ENCODE data around the gene PDCD6IP. TPM values are rescaled to one million over a fixed set of nuclear protein-coding genes. Genes with fewer than 3 reads are reported as not detected.

Gene PDCD6IP
- total and polyA plus RNA-seq, 2 experiments from 2014 or later: 197 to 214 TPM

- TF ChIP-seq EZH2phosphoT487 (IDR thresholded peaks at IDR 0.05; ENCODE audit: insufficient read depth, low read depth) (no peak), EZH2 (IDR thresholded peaks at IDR 0.05; ENCODE audit: insufficient read depth, poor library complexity, severe bottlenecking) (no peak)
- Histone ChIP-seq H3K27ac (no peak overlapping the region), H3K9ac (no peak overlapping the region), H3K36me3 (ENCODE audit: low read depth) (no peaks in the 10 kb centered on the region), H3K79me2 (ENCODE audit: insufficient read depth) (no peaks in the 10 kb centered on the region), H3K27me3 (replicated peaks; ENCODE audit: insufficient read depth) (no peaks in the 10 kb centered on the region), H3K4me3 (no peak overlapping the region), H3F3A (ENCODE audit: insufficient read depth) (no peaks in the 10 kb centered on the region), H3K4me1 (ENCODE audit: insufficient read depth) (no peaks in the 10 kb centered on the region), H3K9me2 (ENCODE audit: insufficient read depth) (no peaks in the 10 kb centered on the region), H3K9me3 (ENCODE audit: low read depth) (no peaks in the 10 kb centered on the region), H2AFZ (no peak overlapping the region), H3K4me2 (ENCODE audit: unreplicated experiment) (no peak overlapping the region), H4K20me1 (ENCODE audit: insufficient read depth) (no peaks in the 10 kb centered on the region)
- no peak for DNase-seq
- in situ Hi-C loops (cut with MboI): no loop called here
- 78 to 86% methylated on average over 14 of the region's 14 CpGs for WGBS, 2 experiments (ENCODE audit: low coverage in 1 of 2, low lambda C conversion rate in 2 of 2, missing lambda C conversion rate in 2 of 2)
These were observed 83.0 kb downstream of the PDCD6IP start for GRCh38 chr3:33881156-33882064.

- no peak overlapping the region for H3K4me3 ChIP-seq
- H3K36me3 ChIP-seq (ENCODE audit: low read depth): no peaks in the 10 kb centered on the region
- TF ChIP-seq EZH2phosphoT487 (IDR thresholded peaks at IDR 0.05; ENCODE audit: insufficient read depth, low read depth): no peak
- no peak for TF ChIP-seq EZH2 (IDR thresholded peaks at IDR 0.05; ENCODE audit: insufficient read depth, poor library complexity, severe bottlenecking)
- H3F3A ChIP-seq (ENCODE audit: insufficient read depth): no peaks in the 10 kb centered on the region
- H3K4me2 ChIP-seq (ENCODE audit: unreplicated experiment): no peak overlapping the region
- no peaks in the 10 kb centered on the region for H3K4me1 ChIP-seq (ENCODE audit: insufficient read depth)
- no peak overlapping the region for H3K27ac ChIP-seq
- no peaks in the 10 kb centered on the region for H3K9me2 ChIP-seq (ENCODE audit: insufficient read depth)
- in situ Hi-C loops (cut with MboI): no loop called here
- DNase-seq: no peak
- H3K9me3 ChIP-seq (ENCODE audit: low read depth): no peaks in the 10 kb centered on the region
- no peaks in the 10 kb centered on the region for H4K20me1 ChIP-seq (ENCODE audit: insufficient read depth)
- no peak overlapping the region for H3K9ac ChIP-seq
- H2AFZ ChIP-seq: no peak overlapping the region
- no peaks in the 10 kb centered on the region for H3K79me2 ChIP-seq (ENCODE audit: insufficient read depth)
- no peaks in the 10 kb centered on the region for H3K27me3 ChIP-seq (replicated peaks; ENCODE audit: insufficient read depth)
- 69 to 78% methylated on average over 6 of the region's 6 CpGs for WGBS, 2 experiments (ENCODE audit: low coverage in 1 of 2, low lambda C conversion rate in 2 of 2, missing lambda C conversion rate in 2 of 2)
These were observed 83.9 kb downstream of the PDCD6IP start for GRCh38 chr3:33882296-33882695.

GRCh38 chr3:33883538-33883950, 85.1 kb downstream of the PDCD6IP start:
- in situ Hi-C loops (cut with MboI): no loop called here
- Histone ChIP-seq H3K9ac (0 out of 2 replicates have a peak overlapping the region, but pooled peaks have one; percentile 13), H3K36me3 (ENCODE audit: low read depth) (no peaks in the 10 kb centered on the region), H3K4me1 (ENCODE audit: insufficient read depth) (no peaks in the 10 kb centered on the region), H3K4me2 (ENCODE audit: unreplicated experiment) (peak overlapping the region; percentile 67), H3K9me3 (ENCODE audit: low read depth) (no peaks in the 10 kb centered on the region), H3K4me3 (0 out of 2 replicates have a peak overlapping the region, but pooled peaks have one; percentile 28), H3K9me2 (ENCODE audit: insufficient read depth) (no peaks in the 10 kb centered on the region), H3K79me2 (ENCODE audit: insufficient read depth) (no peaks in the 10 kb centered on the region), H2AFZ (peak overlapping the region; percentile 78; the same call in 1 of the 2 replicates), H3K27ac (no peak overlapping the region), H3K27me3 (replicated peaks; ENCODE audit: insufficient read depth) (no peaks in the 10 kb centered on the region), H3F3A (ENCODE audit: insufficient read depth) (no peaks in the 10 kb centered on the region), H4K20me1 (ENCODE audit: insufficient read depth) (no peaks in the 10 kb centered on the region)
- peak; percentile 62 for DNase-seq
- no peak for TF ChIP-seq EZH2phosphoT487 (IDR thresholded peaks at IDR 0.05; ENCODE audit: insufficient read depth, low read depth)
- TF ChIP-seq EZH2 (IDR thresholded peaks at IDR 0.05; ENCODE audit: insufficient read depth, poor library complexity, severe bottlenecking): no peak
- WGBS, 2 experiments (ENCODE audit: low coverage in 1 of 2, low lambda C conversion rate in 2 of 2, missing lambda C conversion rate in 2 of 2): 1% methylated on average over 6 of the region's 6 CpGs

GRCh38 chr3:33883951-33884561, 85.6 kb downstream of the PDCD6IP start:
- Histone ChIP-seq H3K27ac (no peak overlapping the region), H2AFZ (peak overlapping the region; percentile 78; the same call in 1 of the 2 replicates), H3K4me2 (ENCODE audit: unreplicated experiment) (peak overlapping the region; percentile 67), H3K9me3 (ENCODE audit: low read depth) (no peaks in the 10 kb centered on the region), H3K27me3 (replicated peaks; ENCODE audit: insufficient read depth) (no peaks in the 10 kb centered on the region), H3K9me2 (ENCODE audit: insufficient read depth) (no peaks in the 10 kb centered on the region), H4K20me1 (ENCODE audit: insufficient read depth) (no peaks in the 10 kb centered on the region), H3K4me3 (no peak overlapping the region), H3K79me2 (ENCODE audit: insufficient read depth) (no peaks in the 10 kb centered on the region), H3K36me3 (ENCODE audit: low read depth) (no peaks in the 10 kb centered on the region), H3K9ac (0 out of 2 replicates have a peak overlapping the region, but pooled peaks have one; percentile 13), H3K4me1 (ENCODE audit: insufficient read depth) (no peaks in the 10 kb centered on the region), H3F3A (ENCODE audit: insufficient read depth) (no peaks in the 10 kb centered on the region)
- DNase-seq: peak; percentile 28
- 53% methylated on average over 12 of the region's 12 CpGs for WGBS, 2 experiments (ENCODE audit: low coverage in 1 of 2, low lambda C conversion rate in 2 of 2, missing lambda C conversion rate in 2 of 2)
- TF ChIP-seq EZH2phosphoT487 (IDR thresholded peaks at IDR 0.05; ENCODE audit: insufficient read depth, low read depth): no peak
- no peak for TF ChIP-seq EZH2 (IDR thresholded peaks at IDR 0.05; ENCODE audit: insufficient read depth, poor library complexity, severe bottlenecking)
- in situ Hi-C loops (cut with MboI): no loop called here

Measured in GM23248 (cell line).